NCI-H1930 (cell line): ENCODE measurements around the gene TPBG.

Experiments used
- DNase-seq, 2 experiments: peaks; one replicate each; lab custom pipeline; 2025; lab: John Stamatoyannopoulos, UW

Gene TPBG, protein sequence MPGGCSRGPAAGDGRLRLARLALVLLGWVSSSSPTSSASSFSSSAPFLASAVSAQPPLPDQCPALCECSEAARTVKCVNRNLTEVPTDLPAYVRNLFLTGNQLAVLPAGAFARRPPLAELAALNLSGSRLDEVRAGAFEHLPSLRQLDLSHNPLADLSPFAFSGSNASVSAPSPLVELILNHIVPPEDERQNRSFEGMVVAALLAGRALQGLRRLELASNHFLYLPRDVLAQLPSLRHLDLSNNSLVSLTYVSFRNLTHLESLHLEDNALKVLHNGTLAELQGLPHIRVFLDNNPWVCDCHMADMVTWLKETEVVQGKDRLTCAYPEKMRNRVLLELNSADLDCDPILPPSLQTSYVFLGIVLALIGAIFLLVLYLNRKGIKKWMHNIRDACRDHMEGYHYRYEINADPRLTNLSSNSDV

GRCh38 chr6:82363428-82364086 is at the start of gene TPBG:
TPBG (plus strand) TSS chr6:82363817; CDS start chr6:82364962, 1,145 bp downstream.
- DNase-seq: peak; percentile 30 to 32

DNA sequence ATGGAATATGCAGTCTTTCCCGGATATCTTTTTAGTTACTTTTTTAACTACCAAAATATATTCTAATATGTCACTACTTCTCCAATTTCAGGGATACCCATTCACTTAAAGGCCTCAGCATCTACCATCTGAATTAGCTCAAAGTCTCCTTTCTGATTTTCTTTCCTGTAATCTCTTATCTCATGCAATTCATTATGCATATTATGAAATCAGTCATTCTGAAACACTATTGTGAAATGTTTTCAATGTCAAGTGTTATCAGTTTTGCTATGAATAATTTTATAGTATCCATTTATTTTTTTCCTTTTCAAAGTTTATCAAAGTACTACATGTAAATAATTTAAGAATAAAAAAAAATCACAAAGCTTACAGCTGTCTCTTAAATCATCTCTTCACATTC is 41.2 kb upstream of the TPBG start:
- no peak for DNase-seq

DNA sequence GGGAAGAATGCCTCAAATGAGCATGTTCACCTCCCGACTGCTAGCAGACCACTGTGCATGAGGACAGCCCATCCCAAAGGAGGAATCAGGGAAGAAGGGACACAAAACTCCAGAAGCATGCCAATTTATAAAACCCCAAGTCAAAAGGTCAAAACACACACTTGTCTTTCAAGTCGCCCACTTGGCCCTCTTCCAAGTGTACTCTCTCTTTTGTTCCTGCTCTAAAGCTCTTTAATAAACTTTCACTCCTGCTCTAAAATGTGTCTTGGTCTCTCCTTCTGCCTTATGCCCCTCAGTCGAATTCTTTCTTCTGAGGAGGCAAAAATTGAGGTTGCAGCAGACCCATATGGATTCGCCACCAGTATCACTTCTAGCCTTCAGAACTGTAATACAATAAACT is 33.9 kb upstream of the TPBG start:
- no peak for DNase-seq

GRCh38 chr6:82330171-82330804 is 33.3 kb upstream of the TPBG start:
- no peak for DNase-seq

DNA sequence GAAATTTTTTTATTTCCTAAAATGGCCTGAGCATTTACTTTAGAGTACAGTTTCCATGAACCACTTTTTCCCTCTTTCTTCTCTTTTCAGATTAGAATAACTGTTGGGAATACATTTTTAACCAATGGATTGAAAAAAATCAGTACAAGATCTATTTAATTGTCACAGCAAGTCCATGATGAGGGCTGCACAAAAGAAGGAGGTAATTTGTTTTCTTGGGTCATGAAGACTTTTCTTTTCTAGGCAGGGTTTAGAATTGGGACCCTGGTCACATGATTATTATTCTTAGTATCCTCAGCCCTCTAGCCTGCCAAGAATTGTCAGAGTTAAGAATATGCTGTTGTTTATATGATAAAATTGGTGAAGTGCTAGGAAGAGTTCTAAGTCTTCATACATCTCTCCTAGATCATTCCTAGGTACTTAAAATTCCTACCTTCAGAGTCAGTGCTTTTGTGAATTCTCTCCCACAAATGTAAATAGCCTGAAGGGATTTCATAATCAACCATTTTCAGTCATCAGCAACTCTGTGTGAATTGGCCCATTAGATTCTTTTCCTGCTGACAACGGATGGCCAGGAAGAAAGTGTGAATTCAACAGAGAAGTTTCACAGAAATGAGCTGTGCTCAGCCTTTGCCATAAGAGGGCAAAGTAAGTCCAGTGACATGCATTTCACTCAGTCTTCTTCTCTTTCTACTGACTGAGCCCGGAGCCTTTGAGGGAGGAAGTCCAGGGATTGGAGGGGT is 32.4 kb upstream of the TPBG start:
- no peak for DNase-seq

DNA sequence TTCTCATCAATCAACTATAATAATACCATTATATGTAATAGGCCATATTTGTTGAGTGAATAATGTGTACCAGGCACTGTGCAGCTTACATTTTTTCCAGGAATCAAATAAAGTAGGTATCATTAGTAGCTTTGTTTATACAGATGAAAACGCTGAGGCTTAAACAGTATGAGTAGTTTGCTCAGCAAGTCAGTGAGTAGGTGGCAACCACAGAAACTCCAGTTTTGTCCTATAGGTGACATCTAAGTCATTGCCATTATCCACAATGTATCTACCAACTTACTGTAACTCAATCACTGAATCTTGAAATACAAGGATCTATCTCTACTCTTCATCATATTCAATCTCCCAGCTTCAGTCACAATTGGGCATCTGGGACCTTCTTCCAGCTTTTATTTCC is 29.8 kb upstream of the TPBG start:
- DNase-seq: no peak

DNA sequence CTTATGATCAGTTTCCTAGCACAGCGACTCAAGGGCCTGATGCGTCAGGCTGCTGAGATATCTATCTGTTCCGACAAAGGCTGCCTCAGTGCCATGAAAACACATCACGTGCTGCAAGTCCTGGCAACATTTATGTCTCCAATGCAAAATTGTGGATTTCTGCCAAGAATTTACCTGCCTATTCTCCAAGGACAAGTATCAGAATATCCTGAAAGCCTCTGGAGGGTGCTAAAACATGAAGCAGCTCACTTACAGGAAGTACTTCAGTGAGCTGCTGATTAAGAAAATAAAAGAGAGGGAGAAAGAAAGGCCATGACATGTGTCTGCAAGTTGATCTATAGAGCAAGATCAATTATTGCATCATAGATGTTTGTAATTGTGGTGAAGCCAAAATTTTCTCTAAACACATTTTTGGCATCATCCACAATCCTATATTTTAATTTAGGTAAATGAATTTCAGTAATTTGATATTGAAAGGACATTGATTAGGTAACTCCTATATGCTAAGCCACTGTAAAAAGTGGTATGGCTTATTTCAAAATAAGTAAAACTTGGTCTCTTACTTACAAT is 25.8 kb upstream of the TPBG start:
- DNase-seq: no peak

DNA sequence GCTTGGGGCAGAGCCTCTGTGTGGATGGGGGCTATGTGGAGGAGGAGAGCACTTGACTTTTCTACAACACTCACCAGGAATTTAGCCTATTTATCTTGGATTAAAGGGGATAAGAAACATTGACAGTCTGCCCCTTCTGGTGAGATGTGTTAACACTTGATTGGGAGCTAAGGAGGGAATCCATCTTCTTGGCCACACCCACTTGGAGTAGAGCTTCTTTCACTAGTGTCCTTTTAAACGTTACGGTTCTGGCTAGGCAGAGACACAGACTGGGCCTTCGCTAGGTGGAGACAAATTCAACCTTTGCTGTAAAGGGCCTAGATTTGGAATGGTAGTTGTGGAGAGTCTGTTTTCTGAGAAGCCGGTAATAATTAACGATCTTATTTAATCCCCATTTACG is 15.5 kb upstream of the TPBG start:
- DNase-seq: no peak

DNA sequence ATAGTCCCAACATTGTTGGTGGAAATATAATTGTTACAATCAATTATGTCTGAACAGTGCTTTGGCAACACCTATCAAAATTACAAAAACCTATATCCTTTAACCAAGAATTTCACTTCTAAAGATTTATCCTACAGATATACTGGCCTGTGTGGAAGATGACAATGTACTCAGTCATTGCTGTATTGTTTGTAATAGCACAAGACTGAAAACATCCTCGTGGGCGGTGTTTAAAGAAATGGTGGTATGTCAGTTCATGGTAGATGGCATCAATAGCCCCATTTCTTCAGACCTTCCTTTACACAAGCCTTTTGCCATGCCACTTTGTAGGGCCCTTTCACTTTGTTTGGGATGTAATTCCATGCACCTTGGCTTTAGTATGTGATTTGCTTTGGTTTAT is 9.8 kb upstream of the TPBG start:
- no peak for DNase-seq

DNA sequence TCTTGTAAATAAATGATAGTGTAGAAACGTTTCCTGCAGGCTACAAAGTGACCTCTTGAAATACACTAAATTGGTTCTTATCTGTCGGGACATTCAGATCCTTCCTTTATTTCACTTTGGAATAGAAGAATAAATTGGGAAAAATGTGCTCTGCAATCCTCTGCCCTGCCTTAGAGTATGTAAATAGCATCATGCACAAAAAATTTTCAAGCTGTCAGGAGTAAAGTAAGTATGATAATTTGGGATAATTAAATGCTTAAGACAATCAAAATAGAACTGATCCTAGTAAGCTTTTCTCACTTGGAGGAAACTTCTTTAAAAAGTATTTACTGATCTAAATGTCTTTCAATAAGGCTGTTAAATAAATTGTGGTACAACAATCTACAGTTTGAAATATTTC is 3.1 kb upstream of the TPBG start:
- no peak for DNase-seq

DNA sequence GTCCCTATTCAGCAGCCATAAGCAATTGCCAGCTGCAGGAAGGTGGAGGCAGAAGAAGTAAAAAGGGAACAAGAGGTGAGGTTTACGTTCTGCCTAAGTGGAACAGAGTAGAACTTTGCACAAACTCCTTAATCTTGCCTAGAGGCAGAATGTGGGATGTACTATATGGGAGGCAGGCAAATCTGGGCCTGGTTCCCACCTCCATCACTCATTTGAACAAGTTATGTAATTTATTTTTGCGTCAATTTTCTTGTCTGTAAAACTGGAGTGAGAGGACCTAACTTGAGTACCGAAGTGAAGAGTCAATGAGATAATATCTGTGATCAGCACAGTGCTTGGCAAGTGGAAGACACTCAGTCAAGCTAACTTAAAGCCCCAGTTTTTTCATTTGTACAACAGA is 2.0 kb upstream of the TPBG start:
- no peak for DNase-seq

GRCh38 chr6:82362144-82362543 is 1.5 kb upstream of the TPBG start:
- no peak for DNase-seq

- DNase-seq: no peak
These were observed 664 bp upstream of the TPBG start for GRCh38 chr6:82362878-82363427.

DNA sequence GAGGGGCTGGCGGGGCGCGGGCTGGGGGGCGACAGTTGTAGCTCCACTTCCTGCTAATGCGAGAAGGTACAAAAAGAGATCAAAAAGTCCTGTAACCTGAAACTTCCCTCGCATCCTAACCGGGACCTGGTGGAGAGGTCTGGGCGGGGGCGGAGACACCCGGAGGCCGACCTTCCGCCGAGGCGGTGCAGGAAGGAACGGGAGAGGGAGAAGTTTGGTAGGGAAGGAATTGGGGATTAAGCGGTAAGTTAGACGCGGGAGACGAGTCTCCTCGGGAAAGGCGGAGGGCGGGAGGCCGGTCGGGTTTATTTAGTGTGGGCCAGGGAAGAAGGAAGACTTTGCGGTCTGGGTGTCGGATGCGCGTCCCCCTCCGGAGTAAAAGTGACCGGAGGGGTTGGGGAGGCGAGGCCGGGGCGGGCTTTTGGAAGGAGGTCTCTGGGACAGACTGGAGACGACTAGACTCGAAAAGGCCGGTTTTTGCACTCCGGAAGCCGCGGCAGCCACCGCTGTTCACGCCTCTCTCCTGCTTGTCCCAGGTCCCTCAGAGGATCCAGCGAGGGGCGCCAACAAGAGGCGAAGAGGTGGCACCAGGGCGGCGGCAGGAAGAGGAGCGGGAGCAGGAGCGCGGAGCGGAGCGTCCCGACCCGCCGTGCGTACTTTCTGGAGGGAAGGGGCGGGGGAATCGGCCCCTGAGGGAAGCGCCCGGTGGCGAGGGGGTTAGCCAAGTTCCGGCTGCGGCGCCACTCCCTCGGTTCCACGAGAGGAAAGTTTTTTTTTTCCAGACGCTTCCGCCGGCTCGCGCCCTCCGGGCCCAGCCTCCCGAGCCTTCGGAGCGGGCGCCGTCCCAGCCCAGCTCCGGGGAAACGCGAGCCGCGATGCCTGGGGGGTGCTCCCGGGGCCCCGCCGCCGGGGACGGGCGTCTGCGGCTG is 734 bp downstream of the TPBG start:
- no peak for DNase-seq

DNA sequence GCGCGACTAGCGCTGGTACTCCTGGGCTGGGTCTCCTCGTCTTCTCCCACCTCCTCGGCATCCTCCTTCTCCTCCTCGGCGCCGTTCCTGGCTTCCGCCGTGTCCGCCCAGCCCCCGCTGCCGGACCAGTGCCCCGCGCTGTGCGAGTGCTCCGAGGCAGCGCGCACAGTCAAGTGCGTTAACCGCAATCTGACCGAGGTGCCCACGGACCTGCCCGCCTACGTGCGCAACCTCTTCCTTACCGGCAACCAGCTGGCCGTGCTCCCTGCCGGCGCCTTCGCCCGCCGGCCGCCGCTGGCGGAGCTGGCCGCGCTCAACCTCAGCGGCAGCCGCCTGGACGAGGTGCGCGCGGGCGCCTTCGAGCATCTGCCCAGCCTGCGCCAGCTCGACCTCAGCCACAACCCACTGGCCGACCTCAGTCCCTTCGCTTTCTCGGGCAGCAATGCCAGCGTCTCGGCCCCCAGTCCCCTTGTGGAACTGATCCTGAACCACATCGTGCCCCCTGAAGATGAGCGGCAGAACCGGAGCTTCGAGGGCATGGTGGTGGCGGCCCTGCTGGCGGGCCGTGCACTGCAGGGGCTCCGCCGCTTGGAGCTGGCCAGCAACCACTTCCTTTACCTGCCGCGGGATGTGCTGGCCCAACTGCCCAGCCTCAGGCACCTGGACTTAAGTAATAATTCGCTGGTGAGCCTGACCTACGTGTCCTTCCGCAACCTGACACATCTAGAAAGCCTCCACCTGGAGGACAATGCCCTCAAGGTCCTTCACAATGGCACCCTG is 1.6 kb downstream of the TPBG start:
- no peak for DNase-seq

DNA sequence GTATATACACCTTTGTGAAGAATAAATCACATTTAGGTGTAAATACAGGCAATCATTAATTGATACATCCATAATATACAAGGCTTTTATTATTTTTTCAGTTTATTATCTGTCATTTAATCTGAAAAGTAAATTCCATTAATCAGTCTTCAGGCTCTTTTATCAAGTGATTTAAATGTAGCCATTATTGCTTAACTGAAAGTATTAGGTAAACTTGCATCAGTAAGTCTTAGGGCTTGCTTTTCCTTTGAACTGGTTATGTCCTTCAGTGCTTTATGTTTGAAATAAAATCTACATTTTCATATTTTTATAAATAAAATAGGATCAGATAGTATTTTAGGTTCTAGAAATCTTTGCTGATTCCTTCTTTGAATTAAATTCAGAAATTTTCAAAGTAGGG is 4.1 kb downstream of the TPBG start:
- no peak for DNase-seq

DNA sequence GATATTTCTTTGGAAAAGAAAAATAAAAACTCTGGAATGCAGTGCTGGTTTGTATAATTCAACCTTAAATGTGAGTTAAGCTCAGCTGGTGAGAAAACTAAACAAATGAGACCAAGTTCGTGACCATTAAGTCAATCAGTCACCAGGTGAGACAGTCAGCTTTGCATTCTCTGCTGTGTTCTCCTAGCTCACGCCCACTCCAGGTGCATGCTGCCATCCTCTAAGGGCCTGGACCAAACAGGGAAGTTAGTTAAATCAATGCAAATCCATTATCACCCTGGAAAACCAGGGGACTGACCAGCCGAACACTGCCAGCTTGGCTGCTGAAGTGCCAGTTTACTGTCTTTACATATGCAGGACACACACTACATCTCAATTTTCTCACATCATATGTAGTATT is 7.2 kb downstream of the TPBG start:
- DNase-seq: no peak

DNA sequence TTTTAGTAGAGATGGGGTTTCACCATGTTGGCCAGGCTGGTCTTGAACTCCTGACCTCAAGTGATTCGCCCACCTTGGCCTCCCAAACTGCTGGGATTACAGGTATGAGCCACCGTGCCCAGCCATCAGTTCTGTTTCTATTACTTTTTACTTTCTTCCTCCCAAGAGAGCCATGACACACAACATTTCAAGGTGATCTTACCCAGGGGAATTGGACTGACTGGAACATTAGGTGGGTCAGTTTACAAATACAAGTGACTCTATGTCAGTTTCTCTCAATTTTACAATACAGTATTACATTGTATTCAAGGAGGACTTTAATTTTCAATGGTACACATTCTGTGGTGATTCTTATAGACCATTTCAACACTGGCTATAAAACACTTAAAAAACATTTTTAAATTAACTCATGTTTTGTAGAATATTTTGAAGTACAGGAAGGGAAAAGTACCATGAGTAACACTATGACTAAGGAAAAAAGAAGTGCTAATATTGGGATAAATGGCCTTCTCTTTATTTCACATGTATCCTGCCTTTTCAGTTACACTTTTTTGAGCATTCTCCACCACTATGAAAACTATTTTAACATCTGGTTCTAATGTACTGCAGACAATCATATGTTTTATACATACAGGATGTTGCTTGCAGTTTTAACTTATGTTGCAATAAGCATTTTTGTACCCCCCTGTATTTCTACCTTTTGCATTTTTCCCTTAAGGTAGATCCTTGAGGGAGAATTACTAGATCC is 8.4 kb downstream of the TPBG start:
- DNase-seq: no peak

DNA sequence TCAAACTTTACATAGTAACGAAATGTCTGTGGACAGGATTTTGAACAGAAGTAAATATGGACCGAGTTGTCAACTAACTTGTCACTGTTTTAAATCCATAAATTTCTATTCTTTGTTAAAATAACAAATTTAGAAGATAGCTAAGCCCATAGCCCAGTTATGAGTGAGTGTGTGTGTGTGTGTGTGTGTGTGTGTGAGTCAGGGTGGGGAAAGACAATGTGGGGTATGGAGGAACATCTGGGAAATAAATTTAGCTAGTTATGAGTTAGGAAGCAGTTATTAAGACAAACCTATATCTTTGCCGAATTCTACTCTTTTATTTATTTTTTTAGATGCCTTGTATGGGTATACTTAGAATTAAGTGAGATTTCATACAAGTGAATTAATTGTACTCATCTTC is 9.0 kb downstream of the TPBG start:
- DNase-seq: no peak
